C4-2B (cell line): ENCODE data around the gene PPM1B.
"Not testable (repeated sequence)": the region's sequence is repeated elsewhere in the genome, so short reads cannot be mapped to it uniquely, and the experiment has no call there.

ENCODE experiments used
- CTCF ChIP-seq: fragments of 450-650 bp; conservative IDR thresholded peaks from 2 replicates; pipeline ENCODE4 v1.5.1; 2017; ENCODE audit warnings: mild to moderate bottlenecking
- ZFX ChIP-seq: fragments of 450-650 bp; IDR thresholded peaks from 2 replicates; pipeline ENCODE4 v1.6.1; 2017

GRCh38 chr2:44133602-44134001, 35.1 kb upstream of the PPM1B start:
- TF ChIP-seq CTCF, ZFX: not testable (repeated sequence)
